Measurements from ENCODE around the gene ZNF277.

Gene ZNF277, protein sequence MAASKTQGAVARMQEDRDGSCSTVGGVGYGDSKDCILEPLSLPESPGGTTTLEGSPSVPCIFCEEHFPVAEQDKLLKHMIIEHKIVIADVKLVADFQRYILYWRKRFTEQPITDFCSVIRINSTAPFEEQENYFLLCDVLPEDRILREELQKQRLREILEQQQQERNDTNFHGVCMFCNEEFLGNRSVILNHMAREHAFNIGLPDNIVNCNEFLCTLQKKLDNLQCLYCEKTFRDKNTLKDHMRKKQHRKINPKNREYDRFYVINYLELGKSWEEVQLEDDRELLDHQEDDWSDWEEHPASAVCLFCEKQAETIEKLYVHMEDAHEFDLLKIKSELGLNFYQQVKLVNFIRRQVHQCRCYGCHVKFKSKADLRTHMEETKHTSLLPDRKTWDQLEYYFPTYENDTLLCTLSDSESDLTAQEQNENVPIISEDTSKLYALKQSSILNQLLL

DNA sequence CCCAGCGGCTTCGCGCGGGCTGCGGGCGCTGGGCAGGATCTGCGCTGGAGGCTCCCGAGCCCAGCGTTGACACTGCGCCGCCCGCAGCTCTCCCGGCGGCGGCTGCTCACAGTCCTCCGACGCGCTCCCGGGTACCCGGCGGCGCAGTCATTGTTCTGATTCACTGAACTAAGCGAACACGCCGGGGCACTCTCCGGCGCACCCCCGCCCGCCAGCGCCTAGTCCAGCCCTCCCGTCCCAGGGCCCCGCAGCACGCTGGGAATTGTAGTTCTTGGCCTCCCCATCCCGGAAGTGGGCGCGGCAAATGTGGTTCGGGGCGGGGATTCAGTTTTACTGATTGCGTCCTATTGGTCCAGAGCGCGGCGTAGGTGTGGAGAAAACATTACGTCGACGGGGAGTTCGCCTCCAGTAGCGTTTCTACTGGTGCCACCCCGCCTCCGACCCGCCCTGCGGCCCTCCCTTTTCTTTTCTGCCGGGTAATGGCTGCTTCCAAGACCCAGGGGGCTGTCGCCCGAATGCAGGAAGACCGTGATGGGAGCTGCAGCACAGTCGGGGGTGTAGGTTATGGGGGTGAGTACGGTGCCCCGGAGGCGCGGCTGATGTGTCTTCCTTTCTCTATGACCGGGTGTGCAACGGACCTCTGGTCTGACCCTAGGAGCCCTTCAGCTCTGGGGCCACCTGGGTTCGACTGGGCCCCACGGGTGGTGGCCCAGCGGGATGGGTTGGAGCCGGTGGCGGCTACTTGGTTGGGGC is at the start of gene ZNF277, which contains the start of gene DOCK4:
Gene ZNF277, plus strand, starts transcription at position 458 of the 753 bp plus-strand sequence. Its CDS starts 22 bp downstream, at position 480.
Gene DOCK4, minus strand, starts transcription at position 162 of the 753 bp plus-strand sequence. CDS start 261 bp downstream, outside the sequence.
- no peaks in the 10 kb centered on the region for H3K9me3 ChIP-seq (ENCODE audit: insufficient read depth, low read depth, low read length)
- H3K4me3 ChIP-seq (ENCODE audit: low read length) = peak within 1 kb of the TSS; percentile 95
- H3K9ac ChIP-seq (ENCODE audit: low read depth, low read length) = peak within 1 kb of the TSS; percentile 91; the same call in 1 of the 2 replicates
- no peaks in the 10 kb centered on the region for H3K36me3 ChIP-seq (ENCODE audit: insufficient read depth, low read depth, low read length)
- H3K4me1 ChIP-seq (ENCODE audit: insufficient read depth, low read length) = peaks cover 9% of the 10 kb centered on the region; the same call in 1 of the 2 replicates
- peak within 1 kb of the TSS; percentile 86 for H3K27ac ChIP-seq (ENCODE audit: low read length)
- H3K27me3 ChIP-seq (ENCODE audit: insufficient read depth, low read length) = no peaks in the 10 kb centered on the region; the same call in 1 of the 2 replicates

DNA sequence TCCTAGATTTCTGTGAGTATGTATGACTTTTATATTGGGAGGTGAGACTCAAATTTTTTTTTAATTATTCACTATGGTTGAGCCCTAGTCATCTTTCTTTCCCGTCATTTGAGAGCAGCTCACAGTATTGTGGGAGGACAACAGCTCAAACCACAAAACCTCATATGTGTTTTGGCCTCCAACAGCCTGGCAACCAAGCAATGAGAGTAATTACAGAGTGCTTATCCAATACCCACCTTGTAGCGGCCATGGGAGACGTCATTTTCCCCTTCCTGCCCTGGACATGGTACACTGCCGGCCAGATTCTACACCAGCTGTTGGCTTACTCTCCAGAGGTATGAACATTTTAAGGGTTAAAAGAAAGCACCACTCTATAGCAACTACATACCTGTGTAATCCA is 49.4 kb upstream of the ZNF277 start:
- Histone ChIP-seq H3K27ac (ENCODE audit: low read length) (no peak overlapping the region), H3K27me3 (ENCODE audit: insufficient read depth, low read length) (no peaks in the 10 kb centered on the region), H3K9me3 (ENCODE audit: insufficient read depth, low read depth, low read length) (no peaks in the 10 kb centered on the region), H3K4me1 (ENCODE audit: insufficient read depth, low read length) (peaks cover 23% of the 10 kb centered on the region), H3K9ac (ENCODE audit: low read depth, low read length) (no peak overlapping the region), H3K4me3 (ENCODE audit: low read length) (no peak overlapping the region), H3K36me3 (ENCODE audit: insufficient read depth, low read depth, low read length) (no peaks in the 10 kb centered on the region)

DNA sequence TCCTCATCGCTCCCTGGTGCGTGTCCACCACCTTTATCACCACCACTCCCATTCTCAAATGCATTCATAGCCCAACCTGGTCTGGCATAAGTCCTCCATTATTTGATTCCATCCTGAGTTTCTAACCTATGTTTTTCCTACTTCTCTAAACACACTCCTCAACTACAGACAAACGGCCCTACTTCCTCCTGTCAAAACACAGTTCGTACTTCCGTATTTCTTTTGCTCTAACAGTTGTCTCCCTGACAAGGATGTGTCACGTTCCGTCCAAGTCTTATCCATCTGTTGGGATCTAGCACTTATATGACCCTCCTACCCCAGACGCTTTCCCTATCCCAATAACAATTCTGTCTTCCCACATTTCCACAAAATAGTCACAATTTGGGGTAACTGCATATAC is 47.1 kb upstream of the ZNF277 start:
- no peaks in the 10 kb centered on the region for H3K27me3 ChIP-seq (ENCODE audit: insufficient read depth, low read length)
- H3K4me3 ChIP-seq (ENCODE audit: low read length) = no peak overlapping the region
- no peaks in the 10 kb centered on the region for H3K36me3 ChIP-seq (ENCODE audit: insufficient read depth, low read depth, low read length)
- no peak overlapping the region for H3K9ac ChIP-seq (ENCODE audit: low read depth, low read length)
- H3K9me3 ChIP-seq (ENCODE audit: insufficient read depth, low read depth, low read length) = no peaks in the 10 kb centered on the region
- H3K4me1 ChIP-seq (ENCODE audit: insufficient read depth, low read length) = peaks cover 34% of the 10 kb centered on the region
- H3K27ac ChIP-seq (ENCODE audit: low read length) = no peak overlapping the region

DNA sequence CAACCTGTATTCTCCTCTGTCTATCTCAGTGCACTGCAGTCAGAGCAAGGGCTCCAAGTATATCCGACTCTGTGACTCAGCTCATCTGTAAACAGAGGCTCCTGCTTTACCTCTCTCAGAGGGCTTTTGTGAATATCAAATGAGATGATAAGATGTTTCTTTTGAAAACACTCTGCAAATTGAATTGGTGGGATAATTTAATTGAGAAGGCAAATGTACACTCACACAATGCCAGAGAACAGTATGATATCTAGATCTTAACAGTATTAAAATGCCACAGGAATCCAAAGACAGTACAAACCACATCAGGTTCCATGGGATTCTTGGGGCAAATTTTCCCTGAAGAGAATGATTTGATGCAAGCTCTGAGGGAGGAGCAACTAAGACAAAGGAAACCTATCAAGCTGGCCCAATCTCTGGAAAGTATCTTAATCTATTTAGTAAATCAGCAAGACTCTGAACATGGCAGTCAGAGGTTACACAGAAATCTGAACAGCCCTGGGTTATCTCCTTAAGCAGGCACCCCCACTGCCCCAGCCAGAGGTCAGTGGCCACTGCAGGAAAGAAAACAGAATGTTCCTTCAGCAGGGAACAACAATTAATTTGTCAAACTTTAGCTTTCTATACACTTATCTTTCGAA is 46.2 kb upstream of the ZNF277 start:
- peak overlapping the region; percentile 7 for H3K27ac ChIP-seq (ENCODE audit: low read length)
- H3K4me3 ChIP-seq (ENCODE audit: low read length) = peak overlapping the region; percentile 7; the same call in 1 of the 2 replicates
- peak overlapping the region; percentile 43; the same call in 1 of the 2 replicates for H3K9ac ChIP-seq (ENCODE audit: low read depth, low read length)
- H3K27me3 ChIP-seq (ENCODE audit: insufficient read depth, low read length) = no peaks in the 10 kb centered on the region
- H3K4me1 ChIP-seq (ENCODE audit: insufficient read depth, low read length) = peaks cover 34% of the 10 kb centered on the region
- no peaks in the 10 kb centered on the region for H3K9me3 ChIP-seq (ENCODE audit: insufficient read depth, low read depth, low read length)
- H3K36me3 ChIP-seq (ENCODE audit: insufficient read depth, low read depth, low read length) = no peaks in the 10 kb centered on the region

DNA sequence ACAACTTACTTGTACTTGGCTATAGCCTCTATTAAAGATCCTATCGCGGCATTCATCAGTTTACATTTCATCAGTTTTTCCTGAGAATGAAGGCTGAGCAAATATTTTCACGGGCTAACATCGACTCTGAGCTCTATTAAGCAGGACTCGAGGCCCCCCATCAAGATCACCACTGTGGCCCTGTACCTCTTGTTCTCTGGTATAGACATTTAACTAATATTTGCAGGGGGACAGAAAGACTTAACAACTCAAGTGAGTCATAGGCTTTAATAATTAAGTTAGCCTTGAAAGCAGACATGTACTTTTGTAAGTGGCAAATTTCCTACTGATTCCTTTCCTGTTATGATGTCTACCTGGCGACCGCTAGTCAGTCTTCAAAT is 45.7 kb upstream of the ZNF277 start:
- no peaks in the 10 kb centered on the region for H3K27me3 ChIP-seq (ENCODE audit: insufficient read depth, low read length)
- H3K9ac ChIP-seq (ENCODE audit: low read depth, low read length) = peak overlapping the region; percentile 43; the same call in 1 of the 2 replicates
- H3K9me3 ChIP-seq (ENCODE audit: insufficient read depth, low read depth, low read length) = no peaks in the 10 kb centered on the region
- H3K4me1 ChIP-seq (ENCODE audit: insufficient read depth, low read length) = peaks cover 34% of the 10 kb centered on the region
- no peaks in the 10 kb centered on the region for H3K36me3 ChIP-seq (ENCODE audit: insufficient read depth, low read depth, low read length)
- H3K27ac ChIP-seq (ENCODE audit: low read length) = peak overlapping the region; percentile 7
- H3K4me3 ChIP-seq (ENCODE audit: low read length) = no peak overlapping the region

DNA sequence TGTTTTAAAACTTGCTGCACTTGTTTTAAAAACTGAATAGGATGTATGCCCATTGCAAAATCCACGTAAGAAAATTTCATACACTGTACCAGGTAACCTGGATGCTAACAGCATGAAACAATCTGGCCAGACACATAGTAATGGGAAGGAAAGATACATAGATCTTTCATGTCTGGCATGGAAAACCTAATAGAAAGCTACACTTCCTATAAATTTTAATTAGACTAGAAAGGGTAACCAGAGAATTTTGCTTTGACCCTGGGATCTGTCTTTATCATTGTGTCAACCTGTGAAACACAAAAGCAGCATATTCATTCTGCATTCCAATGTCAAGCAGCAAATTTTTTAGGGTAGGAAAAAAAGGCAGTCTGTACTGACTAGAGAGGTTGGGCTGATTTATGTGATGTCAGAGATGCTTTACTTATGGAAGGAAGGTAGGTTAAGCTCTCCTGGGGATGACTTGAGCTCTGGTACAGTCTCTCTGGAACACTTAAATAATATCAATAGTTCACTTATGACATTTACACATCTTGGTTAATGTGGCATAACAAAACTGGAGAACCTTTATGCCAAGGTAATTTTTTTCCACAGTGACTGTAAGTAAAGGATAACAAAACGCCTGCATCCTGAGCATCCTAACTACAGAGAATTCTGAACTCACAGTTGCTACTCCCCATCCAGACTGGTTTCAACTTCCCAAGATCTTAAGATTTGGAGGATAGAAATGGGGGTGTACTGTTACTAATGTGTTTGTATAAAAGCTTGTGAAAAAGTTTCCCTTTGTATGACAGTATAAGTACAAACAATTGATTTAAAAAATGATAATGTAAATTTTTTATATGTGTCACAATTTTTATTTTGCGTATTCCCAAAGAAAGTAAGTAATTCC is 45.0 kb upstream of the ZNF277 start:
- H3K4me3 ChIP-seq (ENCODE audit: low read length) = peak overlapping the region; percentile 45; the same call in 1 of the 2 replicates
- peak overlapping the region; percentile 83 for H3K27ac ChIP-seq (ENCODE audit: low read length)

DNA sequence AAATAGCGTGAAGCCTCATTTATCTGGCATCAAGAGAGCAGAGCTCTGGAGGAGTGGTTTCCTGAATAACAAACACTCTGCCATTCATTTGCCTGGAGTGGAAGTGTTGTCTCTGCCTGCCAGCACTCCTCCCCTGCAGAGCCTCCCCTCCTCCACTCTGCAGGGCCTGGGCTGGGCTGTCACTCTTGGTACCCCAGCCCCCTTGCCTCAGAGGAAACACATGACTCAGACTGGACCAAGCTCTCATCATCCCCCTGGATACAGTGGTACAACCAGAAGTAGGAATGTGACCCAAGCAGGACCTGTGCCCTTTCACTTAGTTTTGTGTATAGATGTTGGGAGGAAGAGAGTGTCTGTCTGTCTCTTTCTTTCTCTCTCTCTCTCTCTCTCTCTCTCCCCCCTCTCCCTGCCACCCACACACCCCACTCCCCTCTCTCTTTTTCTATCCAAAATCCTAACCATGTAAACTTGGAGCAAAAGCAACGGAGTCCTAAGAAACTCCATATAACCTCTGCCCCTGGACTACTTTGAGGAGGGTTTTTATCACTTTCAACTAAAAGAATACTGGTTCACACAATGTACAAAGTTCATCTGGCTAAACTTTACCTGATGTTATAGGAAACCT is 44.2 kb upstream of the ZNF277 start:
- peak overlapping the region; percentile 45 for H3K27ac ChIP-seq (ENCODE audit: low read length)

More for the DNA sequence above, 45.0 kb upstream of the ZNF277 start:
- H3K36me3 ChIP-seq (ENCODE audit: insufficient read depth, low read depth, low read length) = no peaks in the 10 kb centered on the region
- peak overlapping the region; percentile 19; the same call in 1 of the 2 replicates for H3K9ac ChIP-seq (ENCODE audit: low read depth, low read length)
- H3K9me3 ChIP-seq (ENCODE audit: insufficient read depth, low read depth, low read length) = no peaks in the 10 kb centered on the region
- H3K27me3 ChIP-seq (ENCODE audit: insufficient read depth, low read length) = no peaks in the 10 kb centered on the region
- H3K4me1 ChIP-seq (ENCODE audit: insufficient read depth, low read length) = peaks cover 34% of the 10 kb centered on the region

DNA sequence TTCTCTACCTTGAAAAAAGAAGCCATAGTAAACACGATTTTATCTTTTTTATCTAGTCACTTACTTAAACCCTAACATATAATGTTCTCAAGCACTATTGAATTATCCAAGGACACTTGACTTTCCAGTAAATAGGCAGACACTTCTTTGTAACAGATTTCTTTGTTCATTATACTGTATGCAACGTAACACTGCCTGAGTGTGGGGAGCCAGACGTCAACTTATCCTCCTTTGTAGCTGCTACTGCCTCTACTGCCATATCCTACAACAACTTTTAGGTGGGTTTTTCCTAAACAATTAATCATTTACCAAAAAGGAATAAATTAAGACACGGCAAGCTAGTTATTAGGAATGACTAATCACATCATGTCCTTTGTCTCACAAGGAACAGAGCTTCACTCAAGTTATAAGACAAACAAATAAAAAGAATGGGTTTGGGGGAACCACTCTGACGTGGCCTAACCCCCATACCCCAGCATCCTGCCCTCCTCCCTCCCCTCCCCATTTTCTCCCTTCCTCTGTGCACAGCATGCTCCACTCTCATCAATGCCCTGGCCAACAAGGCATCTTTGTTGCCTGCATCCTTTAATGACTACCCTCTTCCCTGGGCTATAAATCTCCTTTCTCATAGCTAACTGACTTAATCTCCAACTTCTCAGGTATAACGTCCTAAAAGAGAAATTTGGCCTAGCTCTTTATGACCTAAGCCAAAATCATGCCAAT is 43.5 kb upstream of the ZNF277 start:
- no peaks in the 10 kb centered on the region for H3K27me3 ChIP-seq (ENCODE audit: insufficient read depth, low read length)
- peak overlapping the region; percentile 4; the same call in 1 of the 2 replicates for H3K9ac ChIP-seq (ENCODE audit: low read depth, low read length)
- H3K27ac ChIP-seq (ENCODE audit: low read length) = peak overlapping the region; percentile 45
- H3K36me3 ChIP-seq (ENCODE audit: insufficient read depth, low read depth, low read length) = no peaks in the 10 kb centered on the region
- H3K4me3 ChIP-seq (ENCODE audit: low read length) = no peak overlapping the region; the same call in 1 of the 2 replicates
- no peaks in the 10 kb centered on the region for H3K9me3 ChIP-seq (ENCODE audit: insufficient read depth, low read depth, low read length)
- peaks cover 34% of the 10 kb centered on the region for H3K4me1 ChIP-seq (ENCODE audit: insufficient read depth, low read length)

More for the DNA sequence above, 44.2 kb upstream of the ZNF277 start:
- no peaks in the 10 kb centered on the region for H3K9me3 ChIP-seq (ENCODE audit: insufficient read depth, low read depth, low read length)
- peaks cover 34% of the 10 kb centered on the region for H3K4me1 ChIP-seq (ENCODE audit: insufficient read depth, low read length)
- peak overlapping the region; percentile 4; the same call in 1 of the 2 replicates for H3K9ac ChIP-seq (ENCODE audit: low read depth, low read length)
- H3K27me3 ChIP-seq (ENCODE audit: insufficient read depth, low read length) = no peaks in the 10 kb centered on the region
- peak overlapping the region; percentile 45; the same call in 1 of the 2 replicates for H3K4me3 ChIP-seq (ENCODE audit: low read length)
- no peaks in the 10 kb centered on the region for H3K36me3 ChIP-seq (ENCODE audit: insufficient read depth, low read depth, low read length)

DNA sequence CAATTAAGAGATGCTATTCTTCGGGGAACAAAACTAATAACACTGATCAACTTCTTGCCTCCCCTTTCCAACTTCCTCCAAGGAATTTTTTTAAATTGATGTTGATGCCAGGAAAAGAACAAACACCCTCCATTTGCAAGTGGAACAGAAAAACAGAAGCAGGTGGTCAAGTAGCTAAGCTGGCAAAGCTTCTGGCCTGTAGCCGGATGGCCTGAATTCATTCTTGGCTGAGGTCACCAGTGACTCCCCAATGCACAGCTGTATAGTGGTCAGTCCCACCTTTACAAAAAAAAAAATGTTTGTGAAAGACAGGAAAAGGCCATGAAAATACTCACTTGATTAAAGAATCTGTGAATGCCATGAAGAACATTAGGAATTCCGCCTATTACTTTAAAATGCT is 39.3 kb upstream of the ZNF277 start:
- no peak overlapping the region for H3K27ac ChIP-seq (ENCODE audit: low read length)

DNA sequence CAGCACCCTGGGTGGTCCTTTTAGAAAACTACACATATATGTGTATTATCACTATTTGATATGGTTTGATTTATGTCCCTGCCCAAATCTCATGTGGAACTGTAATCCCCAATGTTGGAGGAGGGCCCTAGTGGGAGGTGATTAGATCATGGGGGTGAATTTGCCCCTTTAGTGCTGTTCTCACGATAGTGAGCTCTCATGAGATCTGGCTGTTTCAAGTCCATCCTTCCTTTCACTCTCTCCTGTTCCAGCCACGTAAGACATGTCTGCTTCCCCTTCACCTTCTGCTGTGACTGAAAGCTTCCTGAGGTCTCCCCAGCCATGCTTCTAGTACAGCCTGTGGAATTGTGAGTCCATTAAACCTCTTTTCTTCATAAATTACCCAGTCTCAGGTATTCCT is 37.6 kb upstream of the ZNF277 start:
- Histone ChIP-seq H3K9ac (ENCODE audit: low read depth, low read length) (no peak overlapping the region), H3K27me3 (ENCODE audit: insufficient read depth, low read length) (no peaks in the 10 kb centered on the region), H3K9me3 (ENCODE audit: insufficient read depth, low read depth, low read length) (no peaks in the 10 kb centered on the region)

More for the DNA sequence above, 39.3 kb upstream of the ZNF277 start:
- Histone ChIP-seq H3K9ac (ENCODE audit: low read depth, low read length) (no peak overlapping the region), H3K4me1 (ENCODE audit: insufficient read depth, low read length) (peaks cover 11% of the 10 kb centered on the region; the same call in 1 of the 2 replicates), H3K4me3 (ENCODE audit: low read length) (no peak overlapping the region), H3K36me3 (ENCODE audit: insufficient read depth, low read depth, low read length) (no peaks in the 10 kb centered on the region), H3K27me3 (ENCODE audit: insufficient read depth, low read length) (no peaks in the 10 kb centered on the region), H3K9me3 (ENCODE audit: insufficient read depth, low read depth, low read length) (no peaks in the 10 kb centered on the region)

More for the DNA sequence above, 37.6 kb upstream of the ZNF277 start:
- H3K4me1 ChIP-seq (ENCODE audit: insufficient read depth, low read length) = no peaks in the 10 kb centered on the region; the same call in 1 of the 2 replicates
- H3K36me3 ChIP-seq (ENCODE audit: insufficient read depth, low read depth, low read length) = no peaks in the 10 kb centered on the region
- no peak overlapping the region for H3K27ac ChIP-seq (ENCODE audit: low read length)
- H3K4me3 ChIP-seq (ENCODE audit: low read length) = no peak overlapping the region
